NT2/D1 (cell line): ENCODE results near the gene RNF157.
A peak's percentile ranks its signal among the peaks of the same experiment; 100 is the strongest.

ENCODE experiments used
- DNase-seq: peaks from one replicate; pipeline ENCODE4 v3.0.0-alpha.2; 2011; ENCODE audit warnings: low read depth, low spot score
- H3K27me3 ChIP-seq: 2 replicates; pipeline ENCODE4 v1.6.0; 2011; ENCODE audit warnings: mild to moderate bottlenecking; ENCODE audit not compliant: insufficient read length, insufficient read depth
- H3K36me3 ChIP-seq: 2 replicates; pipeline ENCODE4 v1.6.1; 2011; ENCODE audit warnings: mild to moderate bottlenecking, low read length, mixed read lengths; ENCODE audit not compliant: insufficient read depth, insufficient read length
- H3K4me1 ChIP-seq: 2 replicates; pipeline ENCODE4 v1.5.1; 2011; ENCODE audit not compliant: insufficient read depth, insufficient read length
- H3K4me3 ChIP-seq: 2 replicates; pipeline ENCODE4 v1.5.1; 2011; ENCODE audit warnings: low read depth; ENCODE audit not compliant: insufficient read length
- H3K9ac ChIP-seq: 2 replicates; pipeline ENCODE4 v1.6.0; 2011; ENCODE audit warnings: low read depth; ENCODE audit not compliant: insufficient read length
- H3K9me3 ChIP-seq: 2 replicates; pipeline ENCODE4 v1.5.1; 2011; ENCODE audit warnings: mild to moderate bottlenecking, low read length; ENCODE audit not compliant: insufficient read depth
- SUZ12 ChIP-seq: IDR thresholded peaks from 2 replicates; pipeline ENCODE4 v1.6.1; 2011; ENCODE audit not compliant: insufficient read length, insufficient read depth; ENCODE audit errors: extremely low read depth
- YY1 ChIP-seq: IDR thresholded peaks from 2 replicates; pipeline ENCODE4 v1.6.1; 2011; ENCODE audit not compliant: insufficient read length, insufficient read depth
- ZNF274 ChIP-seq: IDR thresholded peaks from 2 replicates; pipeline ENCODE4 v1.6.1; 2011; ENCODE audit warnings: mild to moderate bottlenecking, low read depth, low read length

The RNF157 gene

DNA sequence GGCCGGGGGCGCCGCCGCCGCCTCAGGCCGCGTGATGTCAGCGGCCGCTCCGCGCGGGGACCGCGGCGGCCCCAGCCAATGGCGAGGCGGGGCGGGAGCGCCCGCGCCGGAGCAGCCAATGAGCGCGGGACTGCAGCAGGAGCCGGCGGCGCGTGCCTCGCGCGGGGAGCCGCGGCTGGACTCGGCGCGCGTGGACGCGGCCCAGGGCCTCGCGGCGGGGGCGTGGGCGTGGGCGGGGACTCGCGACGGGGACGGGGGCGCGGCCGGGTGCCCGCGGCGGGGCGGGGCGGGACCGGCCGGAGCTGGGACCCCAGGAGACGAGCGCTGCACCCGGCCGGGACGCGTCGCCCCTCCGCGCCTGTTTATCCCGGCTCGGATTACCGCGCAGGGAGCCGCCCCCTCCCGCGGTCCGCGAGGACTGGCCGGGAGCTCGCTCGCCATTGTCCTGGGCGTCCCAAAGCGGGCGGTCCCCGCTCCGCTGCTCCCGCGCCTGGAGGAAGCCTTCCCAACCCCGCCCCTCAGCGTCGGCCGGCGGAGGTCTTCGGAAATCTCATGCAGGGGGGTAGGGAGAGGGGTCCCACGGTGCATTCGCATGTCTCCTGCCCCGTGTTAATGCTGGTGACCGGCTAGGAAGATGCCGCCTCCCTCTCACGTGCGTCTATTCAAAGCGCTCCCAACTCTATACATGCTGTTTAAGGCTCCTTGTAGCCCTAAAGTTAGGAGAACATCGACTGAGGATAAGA is at the start of gene RNF157:
Gene RNF157 (minus strand): TSS at position 33 of the 743 bp plus-strand sequence. CDS start 253 bp downstream, outside the sequence.
- peaks cover 44% of the 10 kb centered on the region for H3K27me3 ChIP-seq
- peaks cover 5% of the 10 kb centered on the region for H3K4me1 ChIP-seq
- DNase-seq: peak; percentile 49
- no peak for TF ChIP-seq SUZ12
- no peak for TF ChIP-seq ZNF274
- TF ChIP-seq YY1: no peak
- peak within 1 kb of the TSS; percentile 54 for H3K4me3 ChIP-seq
- no peaks in the 10 kb centered on the region for H3K9me3 ChIP-seq
- H3K36me3 ChIP-seq: no peaks in the 10 kb centered on the region
- peak within 1 kb of the TSS; percentile 84 for H3K9ac ChIP-seq

GRCh38 chr17:76281573-76282371 is 41.5 kb upstream of the RNF157 start:
- H3K9me3 ChIP-seq: no peaks in the 10 kb centered on the region

GRCh38 chr17:76280650-76281049 is 40.4 kb upstream of the RNF157 start:
- Histone ChIP-seq H3K36me3 (peaks cover 6% of the 10 kb centered on the region), H3K4me3 (no peak overlapping the region), H3K9me3 (no peaks in the 10 kb centered on the region), H3K4me1 (peaks cover 16% of the 10 kb centered on the region), H3K9ac (no peak overlapping the region), H3K27me3 (no peaks in the 10 kb centered on the region)
- TF ChIP-seq ZNF274 (no peak), YY1 (no peak), SUZ12 (no peak)
- no peak for DNase-seq

More at GRCh38 chr17:76281573-76282371, 41.5 kb upstream of the RNF157 start:
- Histone ChIP-seq H3K27me3 (no peaks in the 10 kb centered on the region), H3K9ac (no peak overlapping the region), H3K4me1 (peaks cover 12% of the 10 kb centered on the region), H3K36me3 (peaks cover 6% of the 10 kb centered on the region), H3K4me3 (no peak overlapping the region)
- no peak for TF ChIP-seq ZNF274
- no peak for TF ChIP-seq YY1
- TF ChIP-seq SUZ12: no peak
- no peak for DNase-seq

DNA sequence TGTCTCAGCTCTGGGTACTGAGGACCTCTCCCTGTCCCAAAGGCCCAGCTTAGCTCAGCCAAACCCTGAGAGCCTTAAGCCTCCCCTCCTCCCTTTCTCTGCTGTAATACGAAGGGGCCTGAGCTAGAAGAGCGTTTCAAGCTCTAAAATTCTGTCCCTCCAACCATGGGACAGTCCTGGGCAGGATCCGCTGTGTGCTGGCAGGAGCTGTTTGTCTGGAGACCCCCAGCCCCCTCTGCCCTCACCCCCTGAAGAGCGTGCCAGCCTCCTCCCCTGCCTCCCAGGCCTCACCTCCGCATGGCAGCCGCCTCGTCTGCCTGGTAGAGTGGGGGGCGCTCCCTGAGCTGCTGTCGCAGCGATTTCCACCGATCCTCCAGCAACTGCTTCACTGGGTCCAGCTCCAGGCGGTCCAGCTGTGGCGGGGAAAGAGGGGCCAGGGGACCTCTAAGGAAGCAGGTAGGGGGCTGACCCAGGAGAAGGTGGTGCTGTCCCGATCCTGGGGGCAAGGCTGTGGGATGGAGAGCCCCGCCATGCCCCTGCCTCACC is 39.5 kb upstream of the RNF157 start:
- no peak for DNase-seq
- peaks cover 9% of the 10 kb centered on the region for H3K36me3 ChIP-seq
- H3K9me3 ChIP-seq: no peaks in the 10 kb centered on the region
- no peak for TF ChIP-seq ZNF274
- TF ChIP-seq YY1: no peak
- no peak for TF ChIP-seq SUZ12
- peaks cover 22% of the 10 kb centered on the region for H3K4me1 ChIP-seq
- no peak overlapping the region for H3K9ac ChIP-seq
- no peak overlapping the region for H3K4me3 ChIP-seq
- no peaks in the 10 kb centered on the region for H3K27me3 ChIP-seq

- no peaks in the 10 kb centered on the region for H3K27me3 ChIP-seq
- peak overlapping the region; percentile 51 for H3K9ac ChIP-seq
- H3K4me1 ChIP-seq: peaks cover 23% of the 10 kb centered on the region
- TF ChIP-seq SUZ12: no peak
- no peak for TF ChIP-seq YY1
- TF ChIP-seq ZNF274: no peak
- H3K9me3 ChIP-seq: no peaks in the 10 kb centered on the region
- peaks cover 9% of the 10 kb centered on the region for H3K36me3 ChIP-seq
- H3K4me3 ChIP-seq: no peak overlapping the region
- DNase-seq: peak; percentile 47
These were observed 38.9 kb upstream of the RNF157 start for GRCh38 chr17:76278952-76279741.

GRCh38 chr17:76278268-76278908 is 38.1 kb upstream of the RNF157 start:
- H3K4me1 ChIP-seq: peaks cover 31% of the 10 kb centered on the region
- H3K9me3 ChIP-seq: no peaks in the 10 kb centered on the region
- H3K9ac ChIP-seq: no peak overlapping the region
- no peak for DNase-seq
- H3K27me3 ChIP-seq: no peaks in the 10 kb centered on the region
- no peak overlapping the region for H3K4me3 ChIP-seq
- H3K36me3 ChIP-seq: peaks cover 9% of the 10 kb centered on the region
- TF ChIP-seq ZNF274: no peak
- TF ChIP-seq SUZ12: no peak
- no peak for TF ChIP-seq YY1
